T47D (cell line): ENCODE data around the gene ST3GAL3.

Source experiments
- DNase-seq, 2 experiments: peaks; one replicate each; pipeline versions ENCODE4 v3.0.0 to v3.0.0-alpha.2; 2011 to 2012; ENCODE audit warnings: low read depth in 1 of 2, low spot score in 1 of 2
- JUND ChIP-seq: IDR thresholded peaks from 2 replicates; pipeline ENCODE4 v1.6.1; 2012; ENCODE audit warnings: low read depth
- in situ Hi-C: cut with HindIII; loops from 2 replicates; pipeline ENCODE4 v1.10.0; 2016; ENCODE audit warnings: low sequenced_read_pairs, low pct_unique_long_range_greater_than_20kb

Gene ST3GAL3

GRCh38 chr1:43965316-43965715 is 258.0 kb downstream of the ST3GAL3 start:
- in situ Hi-C loops = no loop called here
- no peak for TF ChIP-seq JUND
- DNase-seq = no peak

DNA sequence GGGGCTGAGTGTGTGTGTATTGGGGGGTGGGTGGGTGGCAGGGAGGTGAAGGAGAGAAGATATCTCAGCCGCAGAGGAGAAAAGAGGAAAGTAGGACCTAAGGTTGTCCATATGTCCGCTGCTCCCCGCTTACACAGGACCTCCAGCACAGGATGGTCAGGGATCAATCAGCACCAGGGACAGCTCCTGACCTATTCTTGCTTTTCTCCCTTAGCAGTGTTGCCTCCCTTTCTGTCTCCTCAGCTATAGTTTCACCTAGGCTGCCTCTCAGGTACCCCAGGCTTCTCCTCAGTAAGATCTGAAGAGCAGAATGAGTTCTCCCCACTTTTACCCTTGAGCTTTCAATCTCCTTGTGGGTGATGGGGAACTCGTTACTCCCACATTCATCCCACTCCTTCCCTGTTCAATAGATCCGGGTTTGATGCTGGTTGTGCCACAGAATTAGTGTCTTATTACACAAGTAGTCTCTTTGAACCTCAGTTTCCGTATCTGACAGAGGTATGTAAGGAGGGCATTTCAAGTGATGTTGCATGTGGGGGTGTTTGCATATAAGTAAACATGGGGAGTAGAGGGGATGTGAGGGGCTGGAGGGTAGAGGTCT is 261.1 kb downstream of the ST3GAL3 start:
- in situ Hi-C loops = no loop called here
- peak in 1 of 2 experiments; percentile 69 for DNase-seq
- no peak for TF ChIP-seq JUND

- in situ Hi-C loops = no loop called here
- no peak for DNase-seq
- no peak for TF ChIP-seq JUND
Observed at GRCh38 chr1:43969416-43969745, 262.0 kb downstream of the ST3GAL3 start.

- in situ Hi-C loops = no loop called here
- TF ChIP-seq JUND = no peak
- DNase-seq = peak; percentile 95
Observed at GRCh38 chr1:43969746-43970466, 262.6 kb downstream of the ST3GAL3 start, which contains the start of gene DPH2. Gene DPH2 (plus strand): TSS chr1:43970010. CDS start chr1:43970176, 166 bp downstream.

DNA sequence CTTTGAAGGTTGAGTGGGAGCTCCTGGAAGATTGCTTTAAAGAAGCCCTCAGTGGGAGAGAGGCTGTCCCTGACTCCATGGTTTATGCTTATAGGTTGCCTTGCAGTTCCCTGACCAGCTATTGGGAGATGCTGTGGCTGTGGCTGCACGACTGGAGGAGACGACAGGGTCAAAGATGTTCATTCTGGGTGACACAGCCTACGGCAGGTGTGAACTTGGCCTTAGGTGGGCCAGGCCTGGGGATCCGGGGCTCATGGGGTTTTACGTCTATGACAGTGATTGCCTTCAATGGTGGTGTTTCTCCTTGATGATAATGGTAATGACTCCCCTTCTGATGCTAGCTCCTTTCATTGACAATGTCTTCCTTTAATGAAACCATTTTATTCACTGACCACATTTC is 263.2 kb downstream of the ST3GAL3 start:
- no peak for DNase-seq
- no peak for TF ChIP-seq JUND
- in situ Hi-C loops = no loop called here

- no peak for DNase-seq
- TF ChIP-seq JUND = no peak
- in situ Hi-C loops = no loop called here
Observed at GRCh38 chr1:43970911-43971310, 263.6 kb downstream of the ST3GAL3 start.

DNA sequence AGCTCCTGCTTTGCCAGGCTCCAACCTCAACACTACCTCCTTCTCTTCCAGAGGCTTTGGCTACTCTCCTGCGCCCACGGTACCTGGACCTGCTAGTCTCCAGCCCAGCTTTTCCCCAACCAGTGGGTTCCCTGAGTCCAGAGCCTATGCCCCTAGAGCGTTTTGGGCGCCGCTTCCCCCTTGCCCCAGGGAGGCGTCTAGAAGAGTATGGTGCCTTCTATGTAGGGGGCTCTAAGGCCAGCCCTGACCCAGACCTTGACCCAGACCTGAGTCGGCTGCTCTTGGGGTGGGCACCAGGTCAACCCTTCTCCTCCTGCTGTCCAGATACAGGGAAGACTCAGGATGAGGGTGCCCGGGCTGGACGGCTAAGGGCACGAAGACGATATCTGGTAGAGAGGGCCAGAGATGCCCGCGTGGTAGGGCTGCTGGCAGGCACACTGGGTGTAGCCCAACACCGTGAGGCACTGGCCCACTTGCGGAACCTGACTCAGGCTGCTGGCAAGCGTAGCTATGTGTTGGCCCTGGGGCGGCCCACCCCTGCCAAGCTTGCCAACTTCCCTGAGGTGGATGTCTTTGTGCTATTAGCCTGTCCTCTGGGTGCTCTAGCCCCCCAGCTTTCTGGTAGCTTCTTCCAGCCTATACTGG is 264.1 kb downstream of the ST3GAL3 start:
- TF ChIP-seq JUND = no peak
- no peak for DNase-seq
- in situ Hi-C loops = no loop called here

GRCh38 chr1:43973981-43974442 is 266.7 kb downstream of the ST3GAL3 start:
- DNase-seq = no peak
- no peak for TF ChIP-seq JUND
- in situ Hi-C loops = no loop called here

DNA sequence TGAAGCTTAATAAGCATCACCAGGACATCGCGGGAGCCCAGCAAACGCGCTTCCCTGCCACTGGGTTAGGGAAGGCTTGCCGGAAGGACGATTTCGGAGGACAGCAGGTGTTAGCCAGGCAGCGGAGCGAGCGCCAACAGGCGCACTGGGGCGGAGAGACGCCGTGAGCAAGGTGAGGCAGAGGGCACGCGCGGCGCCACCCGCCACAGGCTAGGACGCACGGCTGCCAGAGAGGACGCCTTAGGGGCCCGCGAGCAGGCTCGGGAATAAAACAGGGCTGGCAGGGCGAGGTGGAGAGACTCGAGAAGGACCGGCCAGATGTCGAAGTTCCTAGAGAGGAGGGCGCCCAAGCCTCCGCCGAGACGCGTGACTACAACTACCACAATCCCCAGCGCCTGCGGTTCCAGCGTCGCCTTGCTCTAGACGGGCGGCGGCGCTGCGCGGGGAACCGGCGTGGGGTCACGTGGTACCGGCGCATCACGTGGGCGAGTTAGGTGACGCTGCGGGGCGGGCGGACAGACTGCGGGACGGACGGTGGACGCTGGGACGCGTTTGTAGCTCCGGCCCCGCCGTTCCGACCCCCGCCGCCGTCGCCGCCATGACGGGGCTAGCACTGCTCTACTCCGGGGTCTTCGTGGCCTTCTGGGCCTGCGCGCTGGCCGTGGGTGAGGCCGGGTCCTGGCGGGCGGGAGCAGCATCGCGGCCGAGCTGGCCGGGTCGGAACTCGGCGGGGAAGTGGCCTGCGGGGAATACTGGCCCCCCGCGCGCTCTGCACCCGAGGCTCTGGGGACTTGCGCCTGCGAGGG is 267.3 kb downstream of the ST3GAL3 start, which contains the start of gene ATP6V0B:
ATP6V0B (plus strand) TSS at position 518 of the 806 bp plus-strand sequence; CDS start at position 599, 81 bp downstream.
- peak; percentile 88 to 94 for DNase-seq
- in situ Hi-C loops = no loop called here
- no peak for TF ChIP-seq JUND

DNA sequence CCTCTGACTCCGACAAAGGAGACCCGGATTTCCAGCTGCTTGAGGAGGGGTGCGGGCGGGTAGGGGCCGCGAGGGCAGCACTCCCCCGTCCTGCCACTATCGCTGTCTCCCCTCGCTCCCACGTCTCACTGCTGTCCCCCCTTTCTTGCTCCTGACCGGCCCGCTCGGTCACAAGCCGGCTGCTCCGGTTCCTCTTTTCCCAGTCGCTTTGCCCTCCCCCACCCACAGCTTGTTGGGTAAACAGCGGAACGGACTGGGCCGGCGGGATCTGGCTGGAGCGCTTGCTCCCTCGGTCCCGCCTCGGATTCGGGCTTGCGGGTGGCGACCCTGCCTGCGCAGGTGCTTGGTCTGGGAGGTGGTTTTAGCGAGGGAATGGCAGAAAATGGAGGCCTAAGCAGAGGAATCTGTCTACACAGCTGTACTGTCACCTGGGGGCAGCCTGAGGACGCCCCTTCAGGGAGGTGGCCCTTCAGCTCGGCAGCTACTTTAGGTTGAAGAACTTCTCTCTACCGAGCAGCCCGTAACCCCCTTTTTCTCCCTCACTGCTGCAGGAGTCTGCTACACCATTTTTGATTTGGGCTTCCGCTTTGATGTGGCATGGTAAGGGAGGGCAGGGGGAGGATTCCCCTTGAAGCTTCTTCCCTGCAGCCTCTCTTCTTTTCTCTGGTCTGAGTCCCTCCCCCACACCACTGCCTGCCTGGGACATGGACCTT is 268.1 kb downstream of the ST3GAL3 start:
- DNase-seq = peak; percentile 70 to 71
- TF ChIP-seq JUND = no peak
- in situ Hi-C loops = no loop called here

GRCh38 chr1:43976045-43976444 is 268.7 kb downstream of the ST3GAL3 start:
- in situ Hi-C loops = no loop called here

GRCh38 chr1:43976890-43977289 is 269.6 kb downstream of the ST3GAL3 start:
- no peak for TF ChIP-seq JUND
- in situ Hi-C loops = no loop called here
- no peak for DNase-seq

More at GRCh38 chr1:43976045-43976444, 268.7 kb downstream of the ST3GAL3 start:
- no peak for TF ChIP-seq JUND
- DNase-seq = no peak
